ENCODE measurements around the gene TYSND1. TPM values are rescaled to one million over a fixed set of nuclear protein-coding genes. Genes with fewer than 3 reads are reported as not detected.
"Not testable (repeated sequence)": the region's sequence is repeated elsewhere in the genome, so short reads cannot be mapped to it uniquely, and the experiment has no call there.

The TYSND1 gene
- 25.3 and 32.6 TPM in 2 replicates for total RNA-seq (2014; rRNA removed; shearing (Covaris generic))

- Histone ChIP-seq H3K36me3 (replicated peaks; ENCODE audit: control insufficient read depth, insufficient read depth, low read length) (peaks cover 3% of the 10 kb centered on the region), H3K4me3 (ENCODE audit: insufficient read depth, low read depth, low read length) (peak within 1 kb of the TSS; percentile 73), H3K27me3 (ENCODE audit: control insufficient read depth, insufficient read depth, low read length) (peaks cover 5% of the 10 kb centered on the region; the same call in 1 of the 2 replicates)
- DNase-seq, result peak; percentile 98
Measured at GRCh38 chr10:70146489-70147258, at the start of gene TYSND1. Gene TYSND1 (minus strand): TSS chr10:70146700. CDS start chr10:70146586, 114 bp downstream.

- Histone ChIP-seq H3K36me3 (replicated peaks; ENCODE audit: control insufficient read depth, insufficient read depth, low read length) (no peaks in the 10 kb centered on the region), H3K4me3 (ENCODE audit: insufficient read depth, low read depth, low read length) (no peak overlapping the region), H3K27me3 (ENCODE audit: control insufficient read depth, insufficient read depth, low read length) (no peaks in the 10 kb centered on the region)
- no peak for DNase-seq
Measured at GRCh38 chr10:70193391-70193844, 46.9 kb upstream of the TYSND1 start.

DNA sequence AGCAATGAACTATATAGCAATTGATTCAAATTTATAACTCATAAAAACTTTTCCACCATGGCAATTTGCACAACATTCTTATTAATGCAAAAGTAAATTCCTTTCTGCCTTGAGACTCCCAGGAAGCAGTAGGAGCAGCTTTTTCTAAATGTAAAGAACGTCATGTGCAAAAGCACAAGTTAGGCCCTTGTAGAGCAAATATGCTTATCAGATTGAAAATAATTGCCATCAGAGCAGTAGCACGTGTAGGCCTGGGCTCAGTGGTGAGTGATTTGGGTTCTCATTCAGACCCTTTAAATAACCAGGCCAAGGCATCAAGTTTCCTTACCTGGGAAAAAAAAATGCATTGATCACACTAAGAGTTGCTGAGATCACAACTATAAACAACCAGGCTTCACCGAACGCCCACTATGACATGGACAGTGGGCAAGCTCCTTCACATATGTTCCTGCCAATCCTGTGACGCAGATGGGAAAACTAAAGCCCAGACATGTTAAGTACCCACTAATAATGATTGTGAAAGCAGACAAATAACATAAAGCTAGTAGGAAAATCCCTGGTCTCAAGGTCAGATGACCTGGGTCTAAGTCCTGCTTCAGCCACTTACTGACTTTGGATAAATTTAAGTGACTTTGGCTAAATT is 45.9 kb upstream of the TYSND1 start:
- DNase-seq, result no peak
- Histone ChIP-seq H3K27me3 (ENCODE audit: control insufficient read depth, insufficient read depth, low read length) (no peaks in the 10 kb centered on the region), H3K36me3 (replicated peaks; ENCODE audit: control insufficient read depth, insufficient read depth, low read length) (no peaks in the 10 kb centered on the region), H3K4me3 (ENCODE audit: insufficient read depth, low read depth, low read length) (no peak overlapping the region)

- Histone ChIP-seq H3K27me3 (ENCODE audit: control insufficient read depth, insufficient read depth, low read length) (no peaks in the 10 kb centered on the region), H3K36me3 (replicated peaks; ENCODE audit: control insufficient read depth, insufficient read depth, low read length) (no peaks in the 10 kb centered on the region), H3K4me3 (ENCODE audit: insufficient read depth, low read depth, low read length) (no peak overlapping the region)
- DNase-seq, result no peak
Measured at GRCh38 chr10:70191972-70192305, 45.4 kb upstream of the TYSND1 start.

GRCh38 chr10:70191161-70191971 is 44.9 kb upstream of the TYSND1 start:
- Histone ChIP-seq H3K27me3 (ENCODE audit: control insufficient read depth, insufficient read depth, low read length) (no peaks in the 10 kb centered on the region), H3K36me3 (replicated peaks; ENCODE audit: control insufficient read depth, insufficient read depth, low read length) (no peaks in the 10 kb centered on the region), H3K4me3 (ENCODE audit: insufficient read depth, low read depth, low read length) (no peak overlapping the region)
- DNase-seq, result no peak

DNA sequence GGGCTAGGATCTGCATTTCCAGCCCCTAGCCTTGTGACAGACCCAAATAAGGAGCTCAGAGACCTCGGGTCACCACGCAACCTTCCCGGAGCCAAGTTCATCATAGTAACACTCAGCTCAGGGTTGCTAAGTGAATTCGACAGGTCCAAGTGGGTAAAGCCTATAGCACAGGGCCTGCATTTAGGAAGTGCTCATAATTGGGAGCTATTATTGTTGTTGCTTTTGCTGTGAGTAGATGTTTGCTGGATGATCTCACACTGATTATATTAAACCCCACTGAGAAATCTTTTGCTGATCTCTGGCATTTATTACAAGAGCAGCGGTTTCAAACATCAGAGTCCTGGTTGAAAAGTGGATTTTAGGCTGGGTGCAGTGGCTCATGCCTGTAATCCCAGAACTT is 44.1 kb upstream of the TYSND1 start:
- no peak for DNase-seq
- Histone ChIP-seq H3K27me3 (ENCODE audit: control insufficient read depth, insufficient read depth, low read length) (no peaks in the 10 kb centered on the region), H3K36me3 (replicated peaks; ENCODE audit: control insufficient read depth, insufficient read depth, low read length) (no peaks in the 10 kb centered on the region), H3K4me3 (ENCODE audit: insufficient read depth, low read depth, low read length) (no peak overlapping the region)

DNA sequence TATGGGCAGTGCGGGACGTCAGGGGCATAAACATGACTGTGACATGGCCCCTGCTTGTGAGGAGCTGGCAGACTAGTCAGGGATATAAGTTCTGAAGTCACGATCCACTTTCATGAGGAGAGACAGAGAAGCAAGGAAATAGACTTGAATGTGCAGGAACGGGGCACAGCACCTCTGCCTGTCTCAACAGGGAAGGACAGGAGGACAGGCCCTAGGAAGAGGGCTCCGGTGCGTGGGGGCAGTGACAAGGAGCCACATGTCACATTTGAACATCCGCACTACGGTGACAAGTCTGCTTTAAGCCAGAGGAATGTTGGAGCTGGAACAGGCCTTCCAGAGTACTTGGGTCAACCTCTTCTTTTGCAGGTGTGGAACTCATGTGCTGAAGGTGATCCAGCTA is 43.6 kb upstream of the TYSND1 start:
- DNase-seq, result no peak
- H3K27me3 ChIP-seq (ENCODE audit: control insufficient read depth, insufficient read depth, low read length), result no peaks in the 10 kb centered on the region
- no peaks in the 10 kb centered on the region for H3K36me3 ChIP-seq (replicated peaks; ENCODE audit: control insufficient read depth, insufficient read depth, low read length)
- no peak overlapping the region for H3K4me3 ChIP-seq (ENCODE audit: insufficient read depth, low read depth, low read length)

DNA sequence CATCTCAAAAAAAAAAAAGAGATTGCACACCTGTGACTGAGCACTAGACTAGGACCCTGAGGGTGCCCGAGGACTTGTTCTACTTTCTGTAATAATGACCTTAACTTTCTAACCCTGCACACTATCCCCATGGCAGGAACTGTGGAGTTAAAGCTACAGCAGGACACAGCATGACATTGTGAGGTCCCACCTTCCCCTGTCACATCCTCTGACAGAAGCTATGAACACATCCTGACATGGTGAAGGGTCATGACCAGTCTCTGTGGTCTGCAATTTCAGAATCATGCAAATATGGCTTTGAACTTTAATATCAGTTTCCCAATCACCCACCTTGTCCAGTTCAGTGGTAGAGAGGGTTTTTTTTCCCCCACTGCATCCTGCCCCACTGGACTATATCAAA is 42.3 kb upstream of the TYSND1 start:
- no peak for DNase-seq
- H3K4me3 ChIP-seq (ENCODE audit: insufficient read depth, low read depth, low read length), result no peak overlapping the region
- no peaks in the 10 kb centered on the region for H3K36me3 ChIP-seq (replicated peaks; ENCODE audit: control insufficient read depth, insufficient read depth, low read length)
- no peaks in the 10 kb centered on the region for H3K27me3 ChIP-seq (ENCODE audit: control insufficient read depth, insufficient read depth, low read length)

DNA sequence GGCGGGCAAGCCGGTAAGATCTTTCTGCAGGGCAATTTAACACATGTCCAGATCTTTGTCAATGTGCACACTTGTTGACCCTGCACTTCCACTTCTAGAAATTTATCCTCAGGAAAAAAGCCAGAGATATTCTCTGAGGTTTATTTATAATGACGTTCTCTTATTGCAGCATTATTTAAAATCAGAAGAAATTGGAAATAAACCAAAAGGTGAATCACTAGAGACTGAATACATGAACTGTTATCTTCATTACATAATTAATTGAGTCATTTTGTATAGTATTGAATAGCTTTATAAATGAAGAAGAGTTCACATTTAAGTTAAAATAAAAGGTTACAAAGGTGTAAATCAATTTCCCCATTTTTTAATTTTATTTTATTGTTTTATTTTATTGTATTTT is 40.1 kb upstream of the TYSND1 start:
- DNase-seq, result no peak
- Histone ChIP-seq H3K4me3 (ENCODE audit: insufficient read depth, low read depth, low read length) (no peak overlapping the region), H3K36me3 (replicated peaks; ENCODE audit: control insufficient read depth, insufficient read depth, low read length) (no peaks in the 10 kb centered on the region), H3K27me3 (ENCODE audit: control insufficient read depth, insufficient read depth, low read length) (no peaks in the 10 kb centered on the region)

DNA sequence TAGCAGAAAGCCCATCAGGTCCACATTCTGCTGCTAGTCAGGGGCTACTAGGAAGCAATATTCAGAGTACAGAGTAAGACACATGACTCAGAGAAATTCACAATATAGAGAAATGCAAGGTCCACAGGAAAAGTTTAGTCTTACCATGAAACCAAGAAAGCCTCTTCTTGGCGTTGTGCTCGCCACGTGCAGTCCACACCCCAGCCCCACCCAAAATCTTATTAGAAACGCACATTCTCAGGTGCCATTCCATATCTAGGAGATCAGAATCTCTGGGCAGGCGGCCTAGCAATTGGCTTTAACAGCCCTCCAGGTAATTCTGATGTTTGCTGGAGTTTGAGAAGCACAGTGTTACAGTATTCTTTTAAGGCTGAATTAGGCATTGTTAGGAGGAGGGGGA is 39.6 kb upstream of the TYSND1 start:
- DNase-seq, result no peak
- H3K4me3 ChIP-seq (ENCODE audit: insufficient read depth, low read depth, low read length), result no peak overlapping the region
- no peaks in the 10 kb centered on the region for H3K27me3 ChIP-seq (ENCODE audit: control insufficient read depth, insufficient read depth, low read length)
- H3K36me3 ChIP-seq (replicated peaks; ENCODE audit: control insufficient read depth, insufficient read depth, low read length), result no peaks in the 10 kb centered on the region

- H3K27me3 ChIP-seq (ENCODE audit: control insufficient read depth, insufficient read depth, low read length), result no peaks in the 10 kb centered on the region
- no peaks in the 10 kb centered on the region for H3K36me3 ChIP-seq (replicated peaks; ENCODE audit: control insufficient read depth, insufficient read depth, low read length)
- no peak for DNase-seq
- no peak overlapping the region for H3K4me3 ChIP-seq (ENCODE audit: insufficient read depth, low read depth, low read length)
Measured at GRCh38 chr10:70183304-70183703, 36.8 kb upstream of the TYSND1 start.

DNA sequence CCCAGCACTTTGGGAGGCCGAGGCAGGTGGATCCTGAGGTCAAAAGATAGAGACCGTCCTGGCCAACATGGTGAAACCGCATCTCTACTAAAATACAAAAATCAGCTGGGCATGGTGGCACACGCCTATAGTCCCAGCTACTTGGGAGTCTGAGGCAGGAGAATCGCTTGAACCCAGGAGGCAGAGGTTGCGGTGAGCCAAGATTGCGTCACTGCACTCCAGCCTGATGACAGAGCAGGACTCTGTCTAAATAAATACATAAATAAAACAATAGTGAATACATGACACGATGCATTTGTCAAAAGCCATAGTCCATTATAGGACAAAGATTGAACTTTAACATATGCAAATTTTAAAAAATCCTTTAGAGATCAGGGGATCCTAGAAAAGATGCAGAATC is 32.7 kb upstream of the TYSND1 start:
- not testable (repeated sequence) for H3K27me3 ChIP-seq (ENCODE audit: control insufficient read depth, insufficient read depth, low read length); H3K4me3 ChIP-seq (ENCODE audit: insufficient read depth, low read depth, low read length); DNase-seq; H3K36me3 ChIP-seq (replicated peaks; ENCODE audit: control insufficient read depth, insufficient read depth, low read length)

GRCh38 chr10:70178139-70178725 is 31.7 kb upstream of the TYSND1 start:
- DNase-seq, result no peak
- Histone ChIP-seq H3K36me3 (replicated peaks; ENCODE audit: control insufficient read depth, insufficient read depth, low read length) (no peaks in the 10 kb centered on the region), H3K4me3 (ENCODE audit: insufficient read depth, low read depth, low read length) (no peak overlapping the region), H3K27me3 (ENCODE audit: control insufficient read depth, insufficient read depth, low read length) (no peaks in the 10 kb centered on the region)

DNA sequence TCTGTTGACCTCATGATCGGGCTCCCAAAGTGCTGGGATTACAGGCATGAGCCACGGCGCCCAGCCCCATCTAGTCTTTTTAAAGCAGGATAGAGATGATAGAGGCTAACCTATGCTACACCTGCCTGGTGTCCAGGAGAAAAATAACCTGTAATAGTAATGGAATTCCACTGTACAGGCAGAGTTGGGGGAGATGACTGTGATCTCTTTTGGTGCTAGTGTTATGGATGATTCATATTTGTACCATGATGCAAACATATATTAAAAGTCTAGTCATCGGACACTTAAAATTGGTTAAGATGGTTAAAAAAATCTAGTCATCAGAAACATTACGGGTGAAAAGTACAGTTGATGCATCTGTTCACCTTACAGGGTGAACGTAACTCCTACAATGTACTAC is 29.9 kb upstream of the TYSND1 start:
- DNase-seq, result no peak
- H3K4me3 ChIP-seq (ENCODE audit: insufficient read depth, low read depth, low read length), result no peak overlapping the region
- H3K36me3 ChIP-seq (replicated peaks; ENCODE audit: control insufficient read depth, insufficient read depth, low read length), result no peaks in the 10 kb centered on the region
- H3K27me3 ChIP-seq (ENCODE audit: control insufficient read depth, insufficient read depth, low read length), result no peaks in the 10 kb centered on the region
